Lower leg skin (tissue), 3 donors: Measurements from ENCODE around the gene NPIPB8.

Source experiments
- POLR2A ChIP-seq, 2 donors: fragments of 450-650 bp; IDR thresholded peaks; one replicate each; pipeline ENCODE4 v1.6.1; 2016 to 2017; ENCODE audit warnings: antibody characterized with exemption in 2 of 2, mild to moderate bottlenecking in 1 of 2, moderate library complexity in 1 of 2
- TF ChIP-seq, protein P1 (sequence below), 3 donors: fragments of 450-650 bp; IDR thresholded peaks; one replicate each; pipeline ENCODE4 v1.5.1; 2016; ENCODE audit warnings: antibody characterized with exemption in 3 of 3, mild to moderate bottlenecking in 3 of 3, moderate library complexity in 2 of 3

DNA sequence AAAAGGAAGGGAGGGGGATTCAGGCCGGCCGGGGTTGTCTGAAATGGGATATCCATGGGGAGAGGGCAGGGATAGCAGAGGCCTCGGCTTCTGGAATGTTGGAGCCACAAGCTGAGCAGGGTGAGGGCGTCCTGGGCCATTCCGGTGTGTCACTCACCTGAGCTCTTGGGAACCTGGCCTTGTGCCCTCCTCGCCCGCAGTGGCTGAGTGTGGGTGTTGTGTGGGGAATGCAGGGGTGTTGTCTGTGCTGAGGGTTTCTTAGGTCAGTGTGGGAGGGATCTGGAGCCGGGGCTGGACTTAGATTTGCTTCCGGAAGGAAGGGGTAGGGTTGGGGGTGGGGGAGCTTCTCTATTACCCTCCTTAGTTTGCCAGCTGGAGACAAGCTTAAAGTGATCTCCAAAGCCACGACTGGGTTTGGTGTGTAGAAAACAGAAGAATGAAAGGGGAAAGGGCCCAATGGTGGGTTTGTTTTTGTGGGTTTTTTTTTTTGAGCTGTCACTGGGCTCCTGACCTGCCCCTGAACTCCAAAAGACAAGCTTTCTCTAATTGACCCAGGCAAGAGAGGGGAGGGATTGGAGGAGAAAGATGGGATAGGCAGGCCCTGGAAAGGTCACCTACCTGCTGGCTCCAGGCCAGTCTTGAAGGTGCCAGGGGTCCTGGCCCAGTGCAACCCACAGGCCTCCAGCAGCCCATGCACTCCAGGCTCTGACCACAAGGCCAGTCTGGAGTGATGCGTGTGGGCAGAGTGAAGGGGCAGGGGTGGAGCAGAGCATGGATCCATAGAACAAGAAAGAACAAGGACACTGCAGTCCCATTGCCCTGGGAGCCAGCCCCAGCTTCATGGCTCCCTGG lies 40.8 kb upstream of the NPIPB8 start, which contains the start of gene SULT1A2:
- TF ChIP-seq, protein P1, sequence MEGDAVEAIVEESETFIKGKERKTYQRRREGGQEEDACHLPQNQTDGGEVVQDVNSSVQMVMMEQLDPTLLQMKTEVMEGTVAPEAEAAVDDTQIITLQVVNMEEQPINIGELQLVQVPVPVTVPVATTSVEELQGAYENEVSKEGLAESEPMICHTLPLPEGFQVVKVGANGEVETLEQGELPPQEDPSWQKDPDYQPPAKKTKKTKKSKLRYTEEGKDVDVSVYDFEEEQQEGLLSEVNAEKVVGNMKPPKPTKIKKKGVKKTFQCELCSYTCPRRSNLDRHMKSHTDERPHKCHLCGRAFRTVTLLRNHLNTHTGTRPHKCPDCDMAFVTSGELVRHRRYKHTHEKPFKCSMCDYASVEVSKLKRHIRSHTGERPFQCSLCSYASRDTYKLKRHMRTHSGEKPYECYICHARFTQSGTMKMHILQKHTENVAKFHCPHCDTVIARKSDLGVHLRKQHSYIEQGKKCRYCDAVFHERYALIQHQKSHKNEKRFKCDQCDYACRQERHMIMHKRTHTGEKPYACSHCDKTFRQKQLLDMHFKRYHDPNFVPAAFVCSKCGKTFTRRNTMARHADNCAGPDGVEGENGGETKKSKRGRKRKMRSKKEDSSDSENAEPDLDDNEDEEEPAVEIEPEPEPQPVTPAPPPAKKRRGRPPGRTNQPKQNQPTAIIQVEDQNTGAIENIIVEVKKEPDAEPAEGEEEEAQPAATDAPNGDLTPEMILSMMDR (IDR thresholded peaks at IDR 0.05), result no peak
- no peak for TF ChIP-seq POLR2A (IDR thresholded peaks at IDR 0.05)
